Activated CD8-positive, alpha-beta memory T cell treated with anti-CD3 and anti-CD28 coated beads, Interleukin-2, amount 50 U/mL, for 4 hours (primary cell): Measurements from ENCODE around the gene GRIFIN.

Experiments
- DNase-seq: peaks from one replicate; pipeline ENCODE4 v3.0.0-alpha.2; 2020

GRIFIN gene

GRCh38 chr7:2452643-2453270 lies 23.4 kb downstream of the GRIFIN start:
- no peak for DNase-seq

- DNase-seq, result no peak
Observed at GRCh38 chr7:2452074-2452507, 24.1 kb downstream of the GRIFIN start.

- DNase-seq, result peak; percentile 86
Observed at GRCh38 chr7:2451171-2452073, 24.8 kb downstream of the GRIFIN start.

GRCh38 chr7:2450198-2451107 lies 25.7 kb downstream of the GRIFIN start:
- DNase-seq, result no peak

- no peak for DNase-seq
Observed at GRCh38 chr7:2446676-2447075, 29.5 kb downstream of the GRIFIN start.

- DNase-seq, result no peak
Observed at GRCh38 chr7:2445898-2446555, 30.2 kb downstream of the GRIFIN start.

- DNase-seq, result no peak
Observed at GRCh38 chr7:2445047-2445446, 31.2 kb downstream of the GRIFIN start.

- no peak for DNase-seq
Observed at GRCh38 chr7:2444476-2444875, 31.7 kb downstream of the GRIFIN start.

- DNase-seq, result no peak
Observed at GRCh38 chr7:2443491-2443890, 32.7 kb downstream of the GRIFIN start.

GRCh38 chr7:2441430-2442058 lies 34.7 kb downstream of the GRIFIN start:
- DNase-seq, result no peak

GRCh38 chr7:2440608-2441245 lies 35.5 kb downstream of the GRIFIN start:
- DNase-seq, result no peak

- no peak for DNase-seq
Observed at GRCh38 chr7:2438775-2439174, 37.4 kb downstream of the GRIFIN start.

GRCh38 chr7:2438186-2438585 lies 38.0 kb downstream of the GRIFIN start:
- no peak for DNase-seq

GRCh38 chr7:2437537-2438148 lies 38.6 kb downstream of the GRIFIN start:
- no peak for DNase-seq

GRCh38 chr7:2437136-2437535 lies 39.1 kb downstream of the GRIFIN start:
- DNase-seq, result no peak

- no peak for DNase-seq
Observed at GRCh38 chr7:2436341-2437104, 39.7 kb downstream of the GRIFIN start.

GRCh38 chr7:2435146-2435545 lies 41.1 kb downstream of the GRIFIN start:
- no peak for DNase-seq

- DNase-seq, result no peak
Observed at GRCh38 chr7:2433713-2434550, 42.3 kb downstream of the GRIFIN start.
